Heart right ventricle (tissue), 16 donors: ENCODE results near the gene KIAA2012. TPM values are rescaled to one million over a fixed set of nuclear protein-coding genes. Genes with fewer than 3 reads are reported as not detected.

Experiments used
- ATAC-seq, 8 donors: fragments of 200-7000 bp; cut with Tn5 transposase; one replicate each; pipeline ENCODE4 v1.9.1; 2020; ENCODE audit warnings: mild to moderate bottlenecking in 8 of 8, moderate library complexity in 8 of 8, moderate number of reproducible peaks in 1 of 8
- DNase-seq, 2 donors: peaks; one replicate each; pipeline ENCODE4 v3.0.0-alpha.2; 2020
- H3K27ac ChIP-seq, 10 donors: fragments of 200-600 bp; sonication (generic) in 2 of 10; one replicate each; pipeline versions ENCODE4 v1.5.0 to v1.8.0; 2020 to 2022; ENCODE audit warnings: mild to moderate bottlenecking in 3 of 10
- H3K27me3 ChIP-seq, 7 donors: fragments of 200-600 bp; one replicate each; pipeline ENCODE4 v1.8.0; 2021 to 2022; ENCODE audit warnings: mild to moderate bottlenecking in 2 of 7
- H3K36me3 ChIP-seq, 9 donors: fragments of 200-600 bp; sonication (generic) in 1 of 9; one replicate each; pipeline versions ENCODE4 v1.5.0 to v1.8.0; 2020 to 2022; ENCODE audit warnings: mild to moderate bottlenecking in 2 of 9
- H3K4me1 ChIP-seq, 9 donors: fragments of 200-600 bp; sonication (generic) in 1 of 9; one replicate each; pipeline versions ENCODE4 v1.5.0 to v1.8.0; 2020 to 2022; ENCODE audit warnings: mild to moderate bottlenecking in 4 of 9
- H3K4me3 ChIP-seq, 10 donors: fragments of 200-600 bp; sonication (generic) in 2 of 10; one replicate each; pipeline versions ENCODE4 v1.5.0 to v1.8.0; 2020 to 2022; ENCODE audit warnings: mild to moderate bottlenecking in 7 of 10, moderate library complexity in 2 of 10
- H3K9me3 ChIP-seq, 11 donors: fragments of 200-600 bp in 10 of 11; sonication (generic) in 2 of 11; one replicate each; pipeline versions ENCODE4 v1.5.0 to v1.8.0; 2013 to 2022; ENCODE audit warnings: mild to moderate bottlenecking in 2 of 11, control low read depth in 1 of 11, moderate library complexity in 1 of 11
- WGBS, 2 donors: extraction: QIAGEN DNeasy Blood & Tissue Kit; methylation state at CpG; one replicate each; pipeline ENCODE4 v1.1.7; 2013; ENCODE audit warnings: inconsistent platforms in 1 of 2; 5-methylcytosine and 5-hydroxymethylcytosine counted together
- intact Hi-C, 10 donors: fragments of 100-400 bp; cut with DNase I; formaldehyde crosslinking; loops; one replicate each; pipeline versions ENCODE4 v1.11.1 to v1.14.2; 2022
- polyA plus RNA-seq, 2 donors: library from polyadenylated mRNA; stranded (reverse); fragments of 200-250 nt; gene quantifications; one replicate each; pipeline ENCODE4 v1.2.3, GENCODE V29; 2013
- total RNA-seq, 10 donors: library from RNA; stranded (reverse); fragmentation: NEBNext Ultra II Directional in 3 of 10; extraction: Animal tissue kit (Norgen Biotek cat#: 25700) in 3 of 10; gene quantifications; one replicate each; pipeline versions ENCODE4 v1.2.1 to v1.2.4, GENCODE V29; 2021 to 2023
- TF ChIP-seq, protein P1 (sequence below), 9 donors: fragments of 200-600 bp; sonication (generic) in 2 of 9; IDR thresholded peaks; one replicate each; pipeline versions ENCODE4 v1.5.0 to v1.8.0; 2021 to 2022; ENCODE audit warnings: antibody characterized with exemption in 9 of 9, mild to moderate bottlenecking in 5 of 9, moderate library complexity in 1 of 9
- donor health status: Arrhythmogenic right ventricular cardiomyopathy.
- donor health status: ischemic (EF 13 %, LVEDD 7.1; RV severe dilation, severe dysfunction).
- donor health status: healthy with polysubstance abuse.
- donor health status: DM: no; HTN: yes; CAD: no.
- donor health status: DM: no; HTN: no; CAD: no.
- donor health status: ischemic (EF 25% LVEDD 6.9; RV normal size, moderate dysfunction).
- donor health status: ischemic (EF 25% LVEDD 5.7; RV mildly dilated, moderate dysfunction).
- donor health status: healthy.
- donor health status: DM: yes; HTN: yes; CAD: no.
- donor health status: Ischemic cardiomyopathy.
- donor health status: ischemic (EF 35%, LVEDD 5.7; RV mildly dilated, moderate dysfunction).
- donor health status: nonischemic (EF 11% LVEDD 7.7; RV severe dilation, severe dysfunction).
- donor health status: DM: yes; HTN: yes; CAD: no.
- donor health status: PGD.
- donor health status: ischemic (EF 29% LVEDD 5.4; RV normal size, mild dysfunction).
- donor health status: nonischemic (EF 23%, LVEDD 6.1; RV moderate dilation, normal function).

Gene KIAA2012
- total and polyA plus RNA-seq, 12 donors: not detected

DNA sequence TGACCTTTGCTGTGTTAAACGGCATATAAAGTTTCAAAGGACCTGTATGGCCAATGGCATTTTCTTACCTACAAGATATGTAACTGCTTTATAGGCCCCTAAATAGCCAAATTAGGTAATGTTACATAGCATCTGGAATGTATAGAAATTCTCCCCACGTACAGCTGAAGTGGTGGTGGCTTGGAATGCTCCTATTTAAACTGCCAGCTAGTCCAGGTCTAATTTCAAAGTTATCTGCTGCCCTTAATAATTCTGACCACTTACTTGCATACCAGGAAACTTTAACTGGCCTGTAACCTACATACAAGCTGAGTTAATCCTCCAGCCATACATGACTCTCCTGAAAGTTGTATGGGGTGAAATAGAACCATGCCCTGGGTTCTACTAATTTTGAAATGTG, 1.3 kb downstream of the KIAA2012 start:
- Histone ChIP-seq H3K4me1 (no peaks in the 10 kb centered on the region), H3K27ac (no peak overlapping the region), H3K9me3 (no peaks in the 10 kb centered on the region), H3K4me3 (no peak overlapping the region), H3K27me3 (no peaks in the 10 kb centered on the region), H3K36me3 (no peaks in the 10 kb centered on the region)
- ATAC-seq: no peak
- intact Hi-C loops: no loop called here
- no peak for DNase-seq
- TF ChIP-seq, protein P1, sequence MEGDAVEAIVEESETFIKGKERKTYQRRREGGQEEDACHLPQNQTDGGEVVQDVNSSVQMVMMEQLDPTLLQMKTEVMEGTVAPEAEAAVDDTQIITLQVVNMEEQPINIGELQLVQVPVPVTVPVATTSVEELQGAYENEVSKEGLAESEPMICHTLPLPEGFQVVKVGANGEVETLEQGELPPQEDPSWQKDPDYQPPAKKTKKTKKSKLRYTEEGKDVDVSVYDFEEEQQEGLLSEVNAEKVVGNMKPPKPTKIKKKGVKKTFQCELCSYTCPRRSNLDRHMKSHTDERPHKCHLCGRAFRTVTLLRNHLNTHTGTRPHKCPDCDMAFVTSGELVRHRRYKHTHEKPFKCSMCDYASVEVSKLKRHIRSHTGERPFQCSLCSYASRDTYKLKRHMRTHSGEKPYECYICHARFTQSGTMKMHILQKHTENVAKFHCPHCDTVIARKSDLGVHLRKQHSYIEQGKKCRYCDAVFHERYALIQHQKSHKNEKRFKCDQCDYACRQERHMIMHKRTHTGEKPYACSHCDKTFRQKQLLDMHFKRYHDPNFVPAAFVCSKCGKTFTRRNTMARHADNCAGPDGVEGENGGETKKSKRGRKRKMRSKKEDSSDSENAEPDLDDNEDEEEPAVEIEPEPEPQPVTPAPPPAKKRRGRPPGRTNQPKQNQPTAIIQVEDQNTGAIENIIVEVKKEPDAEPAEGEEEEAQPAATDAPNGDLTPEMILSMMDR (IDR thresholded peaks at IDR 0.05): no peak
- WGBS, 2 donors: 72 to 75% methylated on average over 2 of the region's 2 CpGs

DNA sequence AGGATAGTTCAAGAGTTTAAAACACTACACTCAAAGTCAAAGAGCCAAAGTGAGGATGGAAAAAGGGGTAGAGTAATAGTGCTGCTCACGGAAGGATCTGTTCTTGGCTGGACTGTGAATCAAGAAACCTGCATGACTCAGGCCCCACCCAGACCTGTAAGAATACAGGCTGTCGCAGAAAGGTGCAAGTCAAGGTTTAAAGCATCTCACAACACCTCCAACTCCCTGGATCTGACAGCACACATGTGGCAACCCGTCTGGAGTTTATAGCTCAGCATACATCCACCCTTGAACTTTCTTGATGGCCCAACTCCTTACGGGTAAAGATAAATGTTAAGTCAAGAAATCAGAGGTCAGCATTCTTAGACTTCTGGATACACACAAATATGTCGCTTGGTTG, 6.3 kb downstream of the KIAA2012 start:
- TF ChIP-seq, protein P1 (IDR thresholded peaks at IDR 0.05): no peak
- peaks cover 0 to 4% (median 0%) of the 10 kb centered on the region in 9 donors for H3K4me1 ChIP-seq
- H3K4me3 ChIP-seq: no peak overlapping the region
- DNase-seq (no peak), ATAC-seq (no peak)
- no peaks in the 10 kb centered on the region for H3K36me3 ChIP-seq
- H3K27me3 ChIP-seq: no peaks in the 10 kb centered on the region
- WGBS, 2 donors: 81 to 86% methylated on average over 5 of the region's 5 CpGs
- H3K27ac ChIP-seq: no peak overlapping the region
- intact Hi-C loops: no loop called here
- peaks cover 0 to 8% (median 0%) of the 10 kb centered on the region in 11 donors for H3K9me3 ChIP-seq

DNA sequence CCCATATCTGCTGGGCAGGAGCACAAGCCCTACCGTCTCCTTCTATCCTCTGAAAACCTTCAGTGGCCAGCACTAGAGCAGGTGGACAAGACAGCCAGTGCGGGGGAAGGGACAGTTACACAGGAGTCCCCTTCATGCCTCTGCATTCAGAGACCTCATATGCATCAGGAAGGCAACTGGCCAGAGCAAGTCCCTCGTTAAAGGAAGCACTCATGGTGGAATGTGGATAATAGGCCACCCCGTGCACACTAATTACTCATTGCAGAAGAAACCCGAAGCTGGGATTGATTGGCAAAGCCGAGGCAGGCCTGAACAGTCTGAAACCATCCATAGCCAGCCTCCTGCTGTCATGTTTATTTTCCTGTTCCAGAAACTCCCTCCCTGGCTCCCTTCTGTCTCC, 11.2 kb downstream of the KIAA2012 start:
- DNase-seq (no peak), ATAC-seq (peak in 1 of 8 donors; percentile 11)
- H3K27ac ChIP-seq: no peak overlapping the region
- no peaks in the 10 kb centered on the region for H3K27me3 ChIP-seq
- intact Hi-C loops: loop anchor here in 1 of 10 donors (10.0 kb wide), 1 partner anchor 61 kb away; no protein-coding TSS in a partner anchor
- H3K9me3 ChIP-seq: peaks cover 0 to 8% (median 0%) of the 10 kb centered on the region in 11 donors
- peaks cover 0 to 6% (median 0%) of the 10 kb centered on the region in 9 donors for H3K4me1 ChIP-seq
- TF ChIP-seq, protein P1 (IDR thresholded peaks at IDR 0.05): no peak
- 45 to 46% methylated on average over 6 of the region's 6 CpGs for WGBS, 2 donors
- no peak overlapping the region for H3K4me3 ChIP-seq
- H3K36me3 ChIP-seq: no peaks in the 10 kb centered on the region

DNA sequence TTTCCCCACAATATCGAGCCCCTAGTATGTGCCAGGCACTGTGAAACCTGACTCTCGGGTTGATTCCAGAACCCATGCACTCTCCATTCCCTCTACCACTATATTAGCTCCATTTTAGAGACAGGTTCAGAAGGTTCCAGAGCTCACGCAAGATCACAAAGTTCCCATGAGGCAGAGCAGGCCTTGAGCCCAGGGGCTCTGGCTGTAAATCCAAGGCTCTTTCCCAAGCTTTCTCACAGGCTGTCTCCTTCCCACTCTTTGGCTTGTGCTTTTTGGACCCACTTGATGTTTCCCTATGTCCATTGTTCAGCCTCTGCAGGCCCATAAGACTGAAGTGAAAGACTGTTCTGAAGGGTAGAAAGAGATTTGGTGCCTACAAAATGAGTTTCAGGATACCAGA, 15.7 kb downstream of the KIAA2012 start:
- no peak for DNase-seq
- ATAC-seq: peak in 5 of 8 donors; percentile 49 to 79 (median 60)
- 74 to 78% methylated on average over 3 of the region's 3 CpGs for whole genome bisulfite sequencing, 2 donors
- H3K4me1 ChIP-seq: peaks cover 0 to 26% (median 8%) of the 10 kb centered on the region in 9 donors
- intact Hi-C loops: loop anchor here in 1 of 10 donors (10.0 kb wide), 1 partner anchor 56 kb away; no protein-coding TSS in a partner anchor
- no peak overlapping the region for H3K4me3 ChIP-seq
- no peaks in the 10 kb centered on the region for H3K27me3 ChIP-seq
- no peaks in the 10 kb centered on the region for H3K9me3 ChIP-seq
- TF ChIP-seq, protein P1 (IDR thresholded peaks at IDR 0.05): no peak
- no peak overlapping the region for H3K27ac ChIP-seq
- no peaks in the 10 kb centered on the region for H3K36me3 ChIP-seq
